Measurements from ENCODE around the gene SULT6B1. TPM values are rescaled to one million over a fixed set of nuclear protein-coding genes. Genes with fewer than 3 reads are reported as not detected.

Gene SULT6B1
- total and polyA plus RNA-seq, 2 donors from 2014 or later, result not detected

DNA sequence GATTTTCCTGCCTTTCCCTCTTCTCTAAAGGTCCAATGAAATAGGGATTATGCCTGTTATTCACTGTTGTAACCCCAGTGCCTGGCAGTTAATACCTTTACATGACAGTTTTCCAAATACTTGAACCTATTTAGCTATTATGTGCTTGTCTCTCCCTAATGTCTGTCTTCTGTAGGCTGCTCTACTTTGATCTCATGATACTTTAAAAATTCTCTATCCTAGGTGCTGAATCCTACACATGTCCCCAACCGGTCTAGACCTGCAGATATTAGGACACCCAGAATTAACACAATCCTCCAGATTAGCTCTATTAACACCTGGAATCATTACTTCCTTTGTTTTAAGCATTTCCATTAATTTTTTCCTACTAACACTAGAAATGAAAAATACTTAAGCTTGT lies 35.6 kb upstream of the SULT6B1 start:
- DNase-seq (no peak), FAIRE-seq (no peak)
- no peak overlapping the region for H3K27ac ChIP-seq (ENCODE audit: low read depth in 2 of 2, low read length in 2 of 2)
- H3K9me3 ChIP-seq (ENCODE audit: control insufficient read depth in 2 of 3, insufficient read depth in 1 of 3, low read length in 3 of 3), result no peaks in the 10 kb centered on the region
- peaks cover 7 to 27% (median 13%) of the 10 kb centered on the region in 3 donors for H3K36me3 ChIP-seq (ENCODE audit: control insufficient read depth in 2 of 3, insufficient read depth in 3 of 3, low read length in 3 of 3)
- H3K9ac ChIP-seq (ENCODE audit: low read length in 3 of 3), result no peak overlapping the region
- no peaks in the 10 kb centered on the region for H3K4me1 ChIP-seq (ENCODE audit: control insufficient read depth in 2 of 3, insufficient read depth in 2 of 3, low read depth in 1 of 3, low read length in 3 of 3)
- no peak overlapping the region for H3K4me3 ChIP-seq (ENCODE audit: low read length in 3 of 3)
- H3K27me3 ChIP-seq (ENCODE audit: control insufficient read depth, insufficient read depth, low read length), result no peaks in the 10 kb centered on the region
- TF ChIP-seq, protein P1, sequence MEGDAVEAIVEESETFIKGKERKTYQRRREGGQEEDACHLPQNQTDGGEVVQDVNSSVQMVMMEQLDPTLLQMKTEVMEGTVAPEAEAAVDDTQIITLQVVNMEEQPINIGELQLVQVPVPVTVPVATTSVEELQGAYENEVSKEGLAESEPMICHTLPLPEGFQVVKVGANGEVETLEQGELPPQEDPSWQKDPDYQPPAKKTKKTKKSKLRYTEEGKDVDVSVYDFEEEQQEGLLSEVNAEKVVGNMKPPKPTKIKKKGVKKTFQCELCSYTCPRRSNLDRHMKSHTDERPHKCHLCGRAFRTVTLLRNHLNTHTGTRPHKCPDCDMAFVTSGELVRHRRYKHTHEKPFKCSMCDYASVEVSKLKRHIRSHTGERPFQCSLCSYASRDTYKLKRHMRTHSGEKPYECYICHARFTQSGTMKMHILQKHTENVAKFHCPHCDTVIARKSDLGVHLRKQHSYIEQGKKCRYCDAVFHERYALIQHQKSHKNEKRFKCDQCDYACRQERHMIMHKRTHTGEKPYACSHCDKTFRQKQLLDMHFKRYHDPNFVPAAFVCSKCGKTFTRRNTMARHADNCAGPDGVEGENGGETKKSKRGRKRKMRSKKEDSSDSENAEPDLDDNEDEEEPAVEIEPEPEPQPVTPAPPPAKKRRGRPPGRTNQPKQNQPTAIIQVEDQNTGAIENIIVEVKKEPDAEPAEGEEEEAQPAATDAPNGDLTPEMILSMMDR (IDR thresholded peaks at IDR 0.05; ENCODE audit: borderline replicate concordance, extremely low read depth, insufficient read depth), result no peak
- intact Hi-C loops (cut with DNase I), result no loop called here

DNA sequence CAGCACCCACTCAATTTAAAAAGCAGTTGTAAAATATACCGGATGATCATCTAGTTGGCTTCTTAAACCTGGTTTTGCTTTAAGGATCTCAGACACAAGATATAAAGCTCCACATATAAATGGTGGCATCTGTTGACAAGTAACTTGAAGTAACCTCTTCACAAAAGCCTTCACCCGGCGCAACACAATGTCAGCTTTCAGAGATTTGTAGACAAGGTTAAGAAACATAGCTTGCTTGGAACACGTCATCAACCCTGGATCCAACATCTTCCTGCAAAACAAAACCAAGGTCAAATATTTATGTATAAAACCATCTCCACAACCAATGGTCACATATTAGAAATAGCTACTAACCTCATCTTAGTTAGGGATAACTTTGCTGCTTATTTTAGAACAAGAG lies 34.7 kb upstream of the SULT6B1 start:
- Histone ChIP-seq H3K9ac (ENCODE audit: low read length in 3 of 3) (no peak overlapping the region), H3K27me3 (ENCODE audit: control insufficient read depth, insufficient read depth, low read length) (no peaks in the 10 kb centered on the region), H3K27ac (ENCODE audit: low read depth in 2 of 2, low read length in 2 of 2) (no peak overlapping the region), H3K4me1 (ENCODE audit: control insufficient read depth in 2 of 3, insufficient read depth in 2 of 3, low read depth in 1 of 3, low read length in 3 of 3) (no peaks in the 10 kb centered on the region), H3K36me3 (ENCODE audit: control insufficient read depth in 2 of 3, insufficient read depth in 3 of 3, low read length in 3 of 3) (peaks cover 6 to 32% (median 14%) of the 10 kb centered on the region in 3 donors), H3K4me3 (ENCODE audit: low read length in 3 of 3) (no peak overlapping the region), H3K9me3 (ENCODE audit: control insufficient read depth in 2 of 3, insufficient read depth in 1 of 3, low read length in 3 of 3) (no peaks in the 10 kb centered on the region)
- intact Hi-C loops (cut with DNase I), result no loop called here
- TF ChIP-seq, protein P1 (IDR thresholded peaks at IDR 0.05; ENCODE audit: borderline replicate concordance, extremely low read depth, insufficient read depth), result no peak
- DNase-seq (no peak), FAIRE-seq (no peak)

DNA sequence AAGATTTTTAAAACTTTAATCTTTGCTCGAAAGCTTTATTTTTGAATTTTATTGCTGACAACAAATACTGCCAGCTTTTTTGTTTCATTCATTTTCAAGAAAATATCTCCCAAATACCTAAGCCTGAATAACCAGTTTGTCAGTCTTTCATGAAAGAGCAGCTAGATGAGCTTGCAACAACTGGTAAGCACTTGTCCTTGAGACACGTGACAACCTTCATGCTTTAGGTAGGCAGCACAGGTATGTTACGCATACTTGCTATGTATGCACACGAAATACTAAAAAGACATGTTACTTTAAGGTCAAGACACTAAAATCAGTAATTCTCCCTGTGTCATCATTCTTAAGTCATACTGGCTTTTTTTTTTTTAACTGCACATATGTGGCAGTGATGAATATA lies 30.6 kb upstream of the SULT6B1 start:
- FAIRE-seq (no peak), DNase-seq (no peak)
- no peaks in the 10 kb centered on the region for H3K27me3 ChIP-seq (ENCODE audit: control insufficient read depth, insufficient read depth, low read length)
- no peak overlapping the region for H3K9ac ChIP-seq (ENCODE audit: low read length in 3 of 3)
- H3K4me1 ChIP-seq (ENCODE audit: control insufficient read depth in 2 of 3, insufficient read depth in 2 of 3, low read depth in 1 of 3, low read length in 3 of 3), result no peaks in the 10 kb centered on the region
- TF ChIP-seq, protein P1 (IDR thresholded peaks at IDR 0.05; ENCODE audit: borderline replicate concordance, extremely low read depth, insufficient read depth), result no peak
- no peaks in the 10 kb centered on the region for H3K9me3 ChIP-seq (ENCODE audit: control insufficient read depth in 2 of 3, insufficient read depth in 1 of 3, low read length in 3 of 3)
- peaks cover 5 to 44% (median 7%) of the 10 kb centered on the region in 3 donors for H3K36me3 ChIP-seq (ENCODE audit: control insufficient read depth in 2 of 3, insufficient read depth in 3 of 3, low read length in 3 of 3)
- H3K4me3 ChIP-seq (ENCODE audit: low read length in 3 of 3), result no peak overlapping the region
- no peak overlapping the region for H3K27ac ChIP-seq (ENCODE audit: low read depth in 2 of 2, low read length in 2 of 2)
- intact Hi-C loops (cut with DNase I), result no loop called here

DNA sequence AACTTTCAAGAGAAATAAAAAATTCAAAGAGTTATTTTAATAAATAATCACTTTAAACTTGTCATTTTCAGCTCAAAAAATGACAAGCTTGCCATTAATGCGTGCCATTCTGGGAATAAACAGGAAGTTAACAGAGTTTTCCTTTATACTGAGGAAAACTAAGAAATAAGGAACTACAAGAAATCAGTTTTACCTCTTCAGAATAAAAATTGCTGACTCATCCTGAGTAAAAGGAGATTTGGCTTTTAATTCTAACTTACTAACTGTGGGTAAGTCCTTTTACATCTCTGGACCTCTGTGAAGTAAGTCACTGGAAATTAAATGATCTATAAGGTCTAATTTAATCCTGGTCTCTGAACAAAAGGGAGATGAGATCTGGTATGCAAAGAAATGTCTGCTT lies 26.8 kb upstream of the SULT6B1 start:
- H3K4me3 ChIP-seq (ENCODE audit: low read length in 3 of 3), result no peak overlapping the region
- H3K36me3 ChIP-seq (ENCODE audit: control insufficient read depth in 2 of 3, insufficient read depth in 3 of 3, low read length in 3 of 3), result peaks cover 8 to 69% (median 16%) of the 10 kb centered on the region in 3 donors
- intact Hi-C loops (cut with DNase I), result no loop called here
- DNase-seq, result no peak
- TF ChIP-seq, protein P1 (IDR thresholded peaks at IDR 0.05; ENCODE audit: borderline replicate concordance, extremely low read depth, insufficient read depth), result no peak
- H3K4me1 ChIP-seq (ENCODE audit: control insufficient read depth in 2 of 3, insufficient read depth in 2 of 3, low read depth in 1 of 3, low read length in 3 of 3), result no peaks in the 10 kb centered on the region
- no peak for FAIRE-seq
- no peak overlapping the region for H3K27ac ChIP-seq (ENCODE audit: low read depth in 2 of 2, low read length in 2 of 2)
- H3K9me3 ChIP-seq (ENCODE audit: control insufficient read depth in 2 of 3, insufficient read depth in 1 of 3, low read length in 3 of 3), result no peaks in the 10 kb centered on the region
- no peaks in the 10 kb centered on the region for H3K27me3 ChIP-seq (ENCODE audit: control insufficient read depth, insufficient read depth, low read length)
- H3K9ac ChIP-seq (ENCODE audit: low read length in 3 of 3), result no peak overlapping the region
